Smooth muscle cell (in vitro differentiated cells): ENCODE data around the gene PPIL1. TPM values are rescaled to one million over a fixed set of nuclear protein-coding genes. Genes with fewer than 3 reads are reported as not detected.

Experiments used
- DNase-seq: peaks from one replicate; lab custom pipeline; 2025; ENCODE audit not compliant: unreplicated experiment; lab: John Stamatoyannopoulos, UW
- H2AFZ ChIP-seq: fragments of 200-600 bp; sonication (generic); 2 replicates; pipeline ENCODE4 v1.6.0; 2016; ENCODE audit warnings: antibody characterized with exemption, low read depth, mild to moderate bottlenecking
- H3F3A ChIP-seq: fragments of 200-600 bp; sonication (generic); 2 replicates; pipeline ENCODE4 v1.6.0; 2017; ENCODE audit warnings: antibody characterized with exemption, low read depth
- H3K27ac ChIP-seq: fragments of 200-600 bp; sonication (generic); 2 replicates; pipeline ENCODE4 v1.5.1; 2016; ENCODE audit warnings: low read depth, mild to moderate bottlenecking
- H3K27me3 ChIP-seq: fragments of 200-600 bp; sonication (generic); 2 replicates; pipeline ENCODE4 v1.6.1; 2016; ENCODE audit warnings: low read depth, mild to moderate bottlenecking
- H3K36me3 ChIP-seq: fragments of 200-600 bp; sonication (generic); 2 replicates; pipeline ENCODE4 v1.5.1; 2016; ENCODE audit warnings: low read depth
- H3K4me1 ChIP-seq: fragments of 200-600 bp; sonication (generic); 2 replicates; pipeline ENCODE4 v1.5.1; 2016; ENCODE audit warnings: low read depth
- H3K4me2 ChIP-seq: fragments of 200-600 bp; sonication (generic); 2 replicates; pipeline ENCODE4 v1.6.0; 2016; ENCODE audit warnings: mild to moderate bottlenecking
- H3K4me3 ChIP-seq: fragments of 200-600 bp; sonication (generic); 2 replicates; pipeline ENCODE4 v1.5.1; 2016; ENCODE audit warnings: mild to moderate bottlenecking
- H3K79me2 ChIP-seq: fragments of 200-600 bp; sonication (generic); 2 replicates; pipeline ENCODE4 v1.6.0; 2016; ENCODE audit warnings: low read depth, mild to moderate bottlenecking
- H3K9ac ChIP-seq: fragments of 200-600 bp; sonication (generic); 2 replicates; pipeline ENCODE4 v1.6.0; 2016; ENCODE audit warnings: low read depth
- H3K9me3 ChIP-seq: fragments of 200-600 bp; sonication (generic); replicated peaks from 2 replicates; pipeline ENCODE4 v1.5.1; 2016; ENCODE audit warnings: low read depth
- H4K20me1 ChIP-seq: fragments of 200-600 bp; sonication (generic); 2 replicates; pipeline ENCODE4 v1.6.0; 2016; ENCODE audit warnings: low read depth
- WGBS: methylation state at CpG from one replicate; pipeline ENCODE4 v1.1.7; 2016; ENCODE audit warnings: low lambda C conversion rate; 5-methylcytosine and 5-hydroxymethylcytosine counted together
- polyA plus RNA-seq: library from polyadenylated mRNA; unstranded; fragments of >200 nt; fragmentation: Nextera tagmentation; extraction: Ambion mirVana; gene quantifications from 2 replicates; pipeline ENCODE4 v1.2.1, GENCODE V29; 2016
- total RNA-seq: library from RNA; depleted of rRNA; stranded (reverse); fragments of >200 nt; gene quantifications from 2 replicates; pipeline ENCODE4 v1.2.3, GENCODE V29; 2014
- TF ChIP-seq, protein P1 (sequence below): fragments of 200-600 bp; sonication (generic); IDR thresholded peaks from 2 replicates; pipeline ENCODE4 v1.5.1; 2017; ENCODE audit warnings: borderline replicate concordance, mild to moderate bottlenecking, antibody characterized with exemption; ENCODE audit not compliant: insufficient read depth, poor library complexity, severe bottlenecking

Gene PPIL1
- total and polyA plus RNA-seq, 2 experiments from 2014 or later: 45.4 to 49.3 TPM

- Histone ChIP-seq H3K79me2 (peaks cover 8% of the 10 kb centered on the region), H3K4me1 (peaks cover 15% of the 10 kb centered on the region), H4K20me1 (peaks cover 34% of the 10 kb centered on the region), H3K9me3 (no peaks in the 10 kb centered on the region), H3K4me3 (no peak overlapping the region), H3F3A (peaks cover 22% of the 10 kb centered on the region), H3K27me3 (no peaks in the 10 kb centered on the region), H3K9ac (no peak overlapping the region), H3K36me3 (no peaks in the 10 kb centered on the region), H3K27ac (peak overlapping the region; percentile 69), H2AFZ (no peak overlapping the region), H3K4me2 (peak overlapping the region; percentile 64)
- 29% methylated on average over 2 of the region's 2 CpGs for WGBS
- TF ChIP-seq, protein P1, sequence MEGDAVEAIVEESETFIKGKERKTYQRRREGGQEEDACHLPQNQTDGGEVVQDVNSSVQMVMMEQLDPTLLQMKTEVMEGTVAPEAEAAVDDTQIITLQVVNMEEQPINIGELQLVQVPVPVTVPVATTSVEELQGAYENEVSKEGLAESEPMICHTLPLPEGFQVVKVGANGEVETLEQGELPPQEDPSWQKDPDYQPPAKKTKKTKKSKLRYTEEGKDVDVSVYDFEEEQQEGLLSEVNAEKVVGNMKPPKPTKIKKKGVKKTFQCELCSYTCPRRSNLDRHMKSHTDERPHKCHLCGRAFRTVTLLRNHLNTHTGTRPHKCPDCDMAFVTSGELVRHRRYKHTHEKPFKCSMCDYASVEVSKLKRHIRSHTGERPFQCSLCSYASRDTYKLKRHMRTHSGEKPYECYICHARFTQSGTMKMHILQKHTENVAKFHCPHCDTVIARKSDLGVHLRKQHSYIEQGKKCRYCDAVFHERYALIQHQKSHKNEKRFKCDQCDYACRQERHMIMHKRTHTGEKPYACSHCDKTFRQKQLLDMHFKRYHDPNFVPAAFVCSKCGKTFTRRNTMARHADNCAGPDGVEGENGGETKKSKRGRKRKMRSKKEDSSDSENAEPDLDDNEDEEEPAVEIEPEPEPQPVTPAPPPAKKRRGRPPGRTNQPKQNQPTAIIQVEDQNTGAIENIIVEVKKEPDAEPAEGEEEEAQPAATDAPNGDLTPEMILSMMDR: no peak
- DNase-seq: no peak
Observed at GRCh38 chr6:36908747-36909146, 34.1 kb upstream of the PPIL1 start.

- no peaks in the 10 kb centered on the region for H3K9me3 ChIP-seq
- no peak for DNase-seq
- peaks cover 24% of the 10 kb centered on the region for H4K20me1 ChIP-seq
- peaks cover 15% of the 10 kb centered on the region for H3K4me1 ChIP-seq
- peak overlapping the region; percentile 64 for H3K4me2 ChIP-seq
- peaks cover 15% of the 10 kb centered on the region for H3F3A ChIP-seq
- peaks cover 8% of the 10 kb centered on the region for H3K79me2 ChIP-seq
- no peak overlapping the region for H3K4me3 ChIP-seq
- TF ChIP-seq, protein P1: no peak
- H3K27me3 ChIP-seq: no peaks in the 10 kb centered on the region
- 84% methylated on average over 5 of the region's 5 CpGs for WGBS
- no peak overlapping the region for H3K9ac ChIP-seq
- H3K27ac ChIP-seq: peak overlapping the region; percentile 69
- H3K36me3 ChIP-seq: peaks cover 5% of the 10 kb centered on the region
- no peak overlapping the region for H2AFZ ChIP-seq
Observed at GRCh38 chr6:36907781-36908180, 33.2 kb upstream of the PPIL1 start.

- DNase-seq: no peak
- H3K9me3 ChIP-seq: no peaks in the 10 kb centered on the region
- peaks cover 14% of the 10 kb centered on the region for H3K36me3 ChIP-seq
- H3K4me1 ChIP-seq: peaks cover 15% of the 10 kb centered on the region
- peaks cover 14% of the 10 kb centered on the region for H3F3A ChIP-seq
- H3K27me3 ChIP-seq: no peaks in the 10 kb centered on the region
- peaks cover 8% of the 10 kb centered on the region for H3K79me2 ChIP-seq
- H3K9ac ChIP-seq: no peak overlapping the region
- H3K4me2 ChIP-seq: no peak overlapping the region
- TF ChIP-seq, protein P1: no peak
- no peak overlapping the region for H3K4me3 ChIP-seq
- WGBS: 100% methylated on average over 2 of the region's 2 CpGs
- peaks cover 19% of the 10 kb centered on the region for H4K20me1 ChIP-seq
- no peak overlapping the region for H2AFZ ChIP-seq
- peak overlapping the region; percentile 69 for H3K27ac ChIP-seq
Observed at GRCh38 chr6:36906539-36907325, 32.1 kb upstream of the PPIL1 start.
